Upper lobe of right lung (tissue), 1 donor: ENCODE measurements around the gene BMPR1B. TPM values are rescaled to one million over a fixed set of nuclear protein-coding genes. Genes with fewer than 3 reads are reported as not detected.

Experiments used
- ATAC-seq: fragments of 200-7000 bp; cut with Tn5 transposase; one replicate; pipeline ENCODE4 v1.9.1; 2020; ENCODE audit warnings: mild to moderate bottlenecking, moderate library complexity
- DNase-seq: peaks from one replicate; pipeline ENCODE4 v3.0.0-alpha.2; 2020
- H3K27ac ChIP-seq: fragments of 200-600 bp; one replicate; pipeline ENCODE4 v1.8.0; 2022
- H3K27me3 ChIP-seq: fragments of 200-600 bp; one replicate; pipeline ENCODE4 v1.8.0; 2022; ENCODE audit warnings: mild to moderate bottlenecking
- H3K36me3 ChIP-seq: fragments of 200-600 bp; one replicate; pipeline ENCODE4 v1.8.0; 2022
- H3K4me1 ChIP-seq: fragments of 200-600 bp; one replicate; pipeline ENCODE4 v1.8.0; 2022
- H3K4me3 ChIP-seq: fragments of 200-600 bp; one replicate; pipeline ENCODE4 v1.8.0; 2022; ENCODE audit warnings: mild to moderate bottlenecking
- H3K9me3 ChIP-seq: fragments of 200-600 bp; one replicate; pipeline ENCODE4 v1.8.0; 2022
- intact Hi-C: fragments of 100-400 bp; cut with DNase I; formaldehyde crosslinking; loops from one replicate; pipeline ENCODE4 v1.11.0; 2022
- total RNA-seq: library from RNA; stranded (reverse); fragmentation: NEBNext Ultra II Directional; extraction: Animal tissue kit (Norgen Biotek cat#: 25700); gene quantifications from one replicate; pipeline ENCODE4 v1.2.1, GENCODE V29; 2021
- TF ChIP-seq, protein P1 (sequence below): fragments of 200-600 bp; IDR thresholded peaks from one replicate; pipeline ENCODE4 v1.8.0; 2022; ENCODE audit warnings: antibody characterized with exemption
- donor health status: DM: no; HTN: yes; CAD: no; lungs with severe emphysema.

Gene BMPR1B
- total RNA-seq, 1 donor from 2014 or later, result 3.0 TPM

- TF ChIP-seq, protein P1, sequence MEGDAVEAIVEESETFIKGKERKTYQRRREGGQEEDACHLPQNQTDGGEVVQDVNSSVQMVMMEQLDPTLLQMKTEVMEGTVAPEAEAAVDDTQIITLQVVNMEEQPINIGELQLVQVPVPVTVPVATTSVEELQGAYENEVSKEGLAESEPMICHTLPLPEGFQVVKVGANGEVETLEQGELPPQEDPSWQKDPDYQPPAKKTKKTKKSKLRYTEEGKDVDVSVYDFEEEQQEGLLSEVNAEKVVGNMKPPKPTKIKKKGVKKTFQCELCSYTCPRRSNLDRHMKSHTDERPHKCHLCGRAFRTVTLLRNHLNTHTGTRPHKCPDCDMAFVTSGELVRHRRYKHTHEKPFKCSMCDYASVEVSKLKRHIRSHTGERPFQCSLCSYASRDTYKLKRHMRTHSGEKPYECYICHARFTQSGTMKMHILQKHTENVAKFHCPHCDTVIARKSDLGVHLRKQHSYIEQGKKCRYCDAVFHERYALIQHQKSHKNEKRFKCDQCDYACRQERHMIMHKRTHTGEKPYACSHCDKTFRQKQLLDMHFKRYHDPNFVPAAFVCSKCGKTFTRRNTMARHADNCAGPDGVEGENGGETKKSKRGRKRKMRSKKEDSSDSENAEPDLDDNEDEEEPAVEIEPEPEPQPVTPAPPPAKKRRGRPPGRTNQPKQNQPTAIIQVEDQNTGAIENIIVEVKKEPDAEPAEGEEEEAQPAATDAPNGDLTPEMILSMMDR, result no peak
- Histone ChIP-seq H3K9me3 (no peaks in the 10 kb centered on the region), H3K36me3 (no peaks in the 10 kb centered on the region), H3K4me1 (no peaks in the 10 kb centered on the region), H3K27me3 (no peaks in the 10 kb centered on the region), H3K27ac (no peak overlapping the region), H3K4me3 (no peak overlapping the region)
- intact Hi-C loops, result no loop called here
- no peak for ATAC-seq
- DNase-seq, result no peak
Observed at GRCh38 chr4:94767446-94767845, 9.7 kb downstream of the BMPR1B start.

DNA sequence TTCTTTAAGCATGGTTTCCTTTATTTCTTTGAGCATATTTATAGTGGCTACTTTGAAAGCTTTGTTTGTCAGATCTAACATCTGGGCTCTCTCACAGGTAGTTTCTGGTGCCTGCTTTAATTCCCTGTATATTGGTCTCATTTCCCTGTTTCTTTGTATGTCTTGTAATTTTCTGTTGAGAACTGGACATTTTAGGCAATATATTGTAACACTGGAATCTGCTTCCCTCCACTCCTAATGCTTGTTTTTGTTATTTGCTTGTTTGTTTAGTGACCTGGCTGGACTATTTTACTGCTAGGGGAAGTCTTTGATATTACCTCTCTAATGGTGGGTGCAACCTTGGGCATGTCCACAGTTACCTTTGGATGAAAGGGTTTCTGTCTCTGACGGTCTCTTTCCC lies 25.0 kb downstream of the BMPR1B start:
- no peaks in the 10 kb centered on the region for H3K9me3 ChIP-seq
- H3K36me3 ChIP-seq, result no peaks in the 10 kb centered on the region
- no peak overlapping the region for H3K27ac ChIP-seq
- H3K27me3 ChIP-seq, result no peaks in the 10 kb centered on the region
- intact Hi-C loops, result no loop called here
- H3K4me1 ChIP-seq, result no peaks in the 10 kb centered on the region
- ATAC-seq (no peak), DNase-seq (no peak)
- TF ChIP-seq, protein P1, result no peak
- H3K4me3 ChIP-seq, result no peak overlapping the region

DNA sequence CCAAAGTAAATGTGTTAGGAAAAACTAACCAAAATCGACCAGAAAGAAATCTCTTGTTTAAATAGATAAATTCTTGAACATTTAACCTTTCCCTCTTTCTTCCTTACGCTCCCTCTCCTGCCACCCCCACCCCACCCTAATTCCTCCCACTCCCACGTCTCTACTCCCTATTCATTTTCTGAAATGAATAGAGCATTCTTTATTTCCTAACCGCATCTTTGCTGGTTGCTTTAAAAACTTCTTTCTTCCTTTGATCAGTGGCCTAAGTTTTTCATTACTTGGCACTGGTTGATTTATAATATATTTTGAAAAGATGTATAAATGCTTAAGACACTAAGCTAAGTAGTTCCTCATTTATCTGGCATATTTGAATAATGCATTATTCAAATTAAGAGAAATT lies 33.9 kb downstream of the BMPR1B start:
- Histone ChIP-seq H3K36me3 (no peaks in the 10 kb centered on the region), H3K4me1 (no peaks in the 10 kb centered on the region), H3K27ac (no peak overlapping the region), H3K9me3 (no peaks in the 10 kb centered on the region), H3K4me3 (no peak overlapping the region), H3K27me3 (no peaks in the 10 kb centered on the region)
- intact Hi-C loops, result no loop called here
- ATAC-seq (no peak), DNase-seq (no peak)
- TF ChIP-seq, protein P1, result no peak

- intact Hi-C loops, result no loop called here
- no peak for ATAC-seq
- H3K4me1 ChIP-seq, result no peaks in the 10 kb centered on the region
Observed at GRCh38 chr4:94798808-94799207, 41.1 kb downstream of the BMPR1B start.

GRCh38 chr4:94801016-94801415 lies 43.3 kb downstream of the BMPR1B start:
- H3K4me1 ChIP-seq, result no peaks in the 10 kb centered on the region
- no peaks in the 10 kb centered on the region for H3K9me3 ChIP-seq
- no peaks in the 10 kb centered on the region for H3K36me3 ChIP-seq
- H3K27ac ChIP-seq, result no peak overlapping the region
- intact Hi-C loops, result no loop called here
- DNase-seq (no peak), ATAC-seq (no peak)
- H3K27me3 ChIP-seq, result no peaks in the 10 kb centered on the region
- TF ChIP-seq, protein P1, result no peak
- no peak overlapping the region for H3K4me3 ChIP-seq

More at GRCh38 chr4:94798808-94799207, 41.1 kb downstream of the BMPR1B start:
- no peak for DNase-seq
- Histone ChIP-seq H3K27ac (no peak overlapping the region), H3K36me3 (no peaks in the 10 kb centered on the region), H3K27me3 (no peaks in the 10 kb centered on the region), H3K9me3 (no peaks in the 10 kb centered on the region), H3K4me3 (no peak overlapping the region)
- TF ChIP-seq, protein P1, result no peak

GRCh38 chr4:94802091-94802490 lies 44.3 kb downstream of the BMPR1B start:
- DNase-seq, result no peak
- Histone ChIP-seq H3K36me3 (no peaks in the 10 kb centered on the region), H3K27ac (no peak overlapping the region), H3K4me1 (no peaks in the 10 kb centered on the region), H3K4me3 (no peak overlapping the region), H3K27me3 (no peaks in the 10 kb centered on the region), H3K9me3 (no peaks in the 10 kb centered on the region)
- ATAC-seq, result no peak
- intact Hi-C loops, result no loop called here
- TF ChIP-seq, protein P1, result no peak
